Neuronal stem cell (in vitro differentiated cells): ENCODE data around the gene MCUR1.
"Not testable (repeated sequence)": the region's sequence is repeated elsewhere in the genome, so short reads cannot be mapped to it uniquely, and the experiment has no call there.

Experiments used
- DNase-seq: peaks from one replicate; pipeline ENCODE4 v3.0.0-alpha.2; 2013; ENCODE audit warnings: low spot score
- H2AFZ ChIP-seq: one replicate; pipeline ENCODE4 v1.6.1; 2013; ENCODE audit warnings: mild to moderate bottlenecking, low read length, inconsistent platforms
- H2AK5ac ChIP-seq: 2 replicates; pipeline ENCODE4 v1.6.1; 2013; ENCODE audit warnings: low read depth, mild to moderate bottlenecking, inconsistent platforms, low read length, moderate library complexity, mixed read lengths
- H2BK120ac ChIP-seq: 2 replicates; pipeline ENCODE4 v1.6.1; 2013; ENCODE audit warnings: low read depth, mild to moderate bottlenecking, inconsistent platforms, low read length, moderate library complexity, mixed read lengths
- H2BK12ac ChIP-seq: one replicate; pipeline ENCODE4 v1.6.1; 2013; ENCODE audit warnings: low read length, inconsistent platforms
- H2BK15ac ChIP-seq: 2 replicates; pipeline ENCODE4 v1.6.1; 2013; ENCODE audit warnings: mild to moderate bottlenecking, low read length, inconsistent platforms, mixed read lengths
- H2BK5ac ChIP-seq: one replicate; pipeline ENCODE4 v1.6.1; 2013; ENCODE audit warnings: inconsistent platforms, mild to moderate bottlenecking, low read length, moderate library complexity
- H3K14ac ChIP-seq: one replicate; pipeline ENCODE4 v1.6.1; 2013; ENCODE audit warnings: low read length, inconsistent platforms
- H3K18ac ChIP-seq: 2 replicates; pipeline ENCODE4 v1.6.1; 2013; ENCODE audit warnings: low read length, inconsistent platforms
- H3K23ac ChIP-seq: 2 replicates; pipeline ENCODE4 v1.6.1; 2013; ENCODE audit warnings: low read depth, mild to moderate bottlenecking, mixed read lengths, low read length, inconsistent platforms; ENCODE audit not compliant: poor library complexity
- H3K27ac ChIP-seq: replicated peaks from 3 replicates; pipeline ENCODE4 v1.5.1; 2013; ENCODE audit warnings: low read length, inconsistent platforms
- H3K27me3 ChIP-seq, 3 experiments: 2 replicates each; pipeline ENCODE4 v1.6.1; 2013; ENCODE audit warnings: low read length in 3 of 3, mild to moderate bottlenecking in 2 of 3, inconsistent platforms in 1 of 3, low read depth in 1 of 3, mixed read lengths in 1 of 3, moderate library complexity in 1 of 3; ENCODE audit not compliant: control insufficient read depth in 3 of 3, insufficient read depth in 3 of 3
- H3K36me3 ChIP-seq, 2 donors: replicated peaks in 1 of 2; 2 replicates each; pipeline ENCODE4 v1.6.1; 2013; ENCODE audit warnings: low read length in 2 of 2; ENCODE audit not compliant: control insufficient read depth in 2 of 2, insufficient read depth in 2 of 2
- H3K4ac ChIP-seq: 2 replicates; pipeline ENCODE4 v1.6.1; 2013; ENCODE audit warnings: inconsistent platforms, mild to moderate bottlenecking, low read length, moderate library complexity
- H3K4me1 ChIP-seq, 2 donors: 1 replicate in 1 of 2; 2 replicates in 1 of 2; pipeline ENCODE4 v1.6.1; 2013; ENCODE audit warnings: low read length in 2 of 2, low read depth in 1 of 2; ENCODE audit not compliant: control insufficient read depth in 2 of 2, insufficient read depth in 1 of 2
- H3K4me2 ChIP-seq: one replicate; pipeline ENCODE4 v1.6.1; 2013; ENCODE audit warnings: mild to moderate bottlenecking, low read length, inconsistent platforms; ENCODE audit not compliant: insufficient read depth, poor library complexity, severe bottlenecking
- H3K4me3 ChIP-seq, 2 donors: 2 replicates each; pipeline ENCODE4 v1.5.1; 2013; ENCODE audit warnings: low read length in 2 of 2, mild to moderate bottlenecking in 2 of 2, inconsistent platforms in 1 of 2, moderate library complexity in 1 of 2
- H3K79me1 ChIP-seq: one replicate; pipeline ENCODE4 v1.6.1; 2013; ENCODE audit warnings: low read depth, mild to moderate bottlenecking, inconsistent platforms, low read length, moderate library complexity
- H3K9ac ChIP-seq: one replicate; pipeline ENCODE4 v1.6.1; 2013; ENCODE audit warnings: mild to moderate bottlenecking, low read depth, low read length, inconsistent platforms; ENCODE audit not compliant: poor library complexity
- H3K9me3 ChIP-seq, 2 donors: replicated peaks in 1 of 2; 2 replicates each; pipeline versions ENCODE3 to v1.6.1; 2013; ENCODE audit warnings: low read length in 2 of 2, mild to moderate bottlenecking in 2 of 2, inconsistent platforms in 1 of 2, low read depth in 1 of 2, mixed read lengths in 1 of 2, moderate library complexity in 1 of 2; ENCODE audit not compliant: control insufficient read depth in 2 of 2, insufficient read depth in 1 of 2
- H4K8ac ChIP-seq: one replicate; pipeline ENCODE4 v1.6.1; 2013; ENCODE audit warnings: low read depth, mild to moderate bottlenecking, inconsistent platforms, low read length, moderate library complexity
- H4K91ac ChIP-seq: one replicate; pipeline ENCODE4 v1.6.1; 2013; ENCODE audit warnings: low read length, low read depth, mild to moderate bottlenecking, inconsistent platforms; ENCODE audit not compliant: poor library complexity
- WGBS, 2 donors: extraction: QIAGEN DNeasy Blood & Tissue Kit; methylation state at CpG; one replicate each; pipeline ENCODE4 v1.1.7; 2013; ENCODE audit warnings: missing lambda C conversion rate in 2 of 2, mixed read lengths in 1 of 2; ENCODE audit not compliant: insufficient read length in 2 of 2, insufficient replicate concordance in 1 of 2; ENCODE audit errors: extremely low coverage in 2 of 2; 5-methylcytosine and 5-hydroxymethylcytosine counted together

Gene MCUR1

GRCh38 chr6:13851330-13851729 is 37.0 kb upstream of the MCUR1 start:
- no CpG with 5 or more reads among the region's 3 CpGs for WGBS, 2 donors
- Histone ChIP-seq H2AK5ac (no peak overlapping the region), H3K27ac (no peak overlapping the region)

GRCh38 chr6:13850690-13851089 is 36.3 kb upstream of the MCUR1 start:
- H3K9ac ChIP-seq, H3K27ac ChIP-seq, H2AK5ac ChIP-seq, H3K23ac ChIP-seq, H4K8ac ChIP-seq, H3K14ac ChIP-seq, H3K18ac ChIP-seq, H2BK5ac ChIP-seq, H3K4ac ChIP-seq, H3K27me3 ChIP-seq, H2BK12ac ChIP-seq, H2BK120ac ChIP-seq, H4K91ac ChIP-seq, H3K4me2 ChIP-seq, H3K9me3 ChIP-seq, H3K79me1 ChIP-seq, H2AFZ ChIP-seq, H2BK15ac ChIP-seq, DNase-seq, H3K36me3 ChIP-seq, H3K4me3 ChIP-seq: not testable (repeated sequence)
- H3K4me1 ChIP-seq: peaks cover 12 to 14% of the 10 kb centered on the region in 2 donors
- WGBS, 2 donors: no CpG with 5 or more reads among the region's 5 CpGs

More at GRCh38 chr6:13851330-13851729, 37.0 kb upstream of the MCUR1 start:
- no peak overlapping the region for H3K14ac ChIP-seq
- no peak overlapping the region for H3K18ac ChIP-seq
- H2BK5ac ChIP-seq: no peak overlapping the region
- no peaks in the 10 kb centered on the region for H3K9me3 ChIP-seq
- no peaks in the 10 kb centered on the region for H3K36me3 ChIP-seq
- H4K91ac ChIP-seq: no peak overlapping the region
- no peak overlapping the region for H4K8ac ChIP-seq
- H3K79me1 ChIP-seq: no peaks in the 10 kb centered on the region
- no peak overlapping the region for H3K4me2 ChIP-seq
- H2AFZ ChIP-seq: no peak overlapping the region
- no peak for DNase-seq
- no peak overlapping the region for H2BK120ac ChIP-seq
- peaks cover 12 to 14% of the 10 kb centered on the region in 2 donors for H3K4me1 ChIP-seq
- H3K23ac ChIP-seq: no peak overlapping the region
- no peak overlapping the region for H3K4ac ChIP-seq
- H2BK15ac ChIP-seq: no peak overlapping the region
- H3K9ac ChIP-seq: no peak overlapping the region
- no peak overlapping the region for H3K4me3 ChIP-seq
- no peak overlapping the region for H2BK12ac ChIP-seq
- H3K27me3 ChIP-seq: no peaks in the 10 kb centered on the region

- H3K4me2 ChIP-seq: no peak overlapping the region
- peak overlapping the region; percentile 15 for H3K18ac ChIP-seq
- peak overlapping the region; percentile 57 for H2AFZ ChIP-seq
- H3K27me3 ChIP-seq: no peaks in the 10 kb centered on the region
- no peak overlapping the region for H3K9ac ChIP-seq
- peaks cover 12 to 14% of the 10 kb centered on the region in 2 donors for H3K4me1 ChIP-seq
- no peak overlapping the region for H3K4me3 ChIP-seq
- H3K9me3 ChIP-seq: no peaks in the 10 kb centered on the region
- no peak overlapping the region for H2AK5ac ChIP-seq
- no peaks in the 10 kb centered on the region for H3K36me3 ChIP-seq
- no peak overlapping the region for H2BK120ac ChIP-seq
- H2BK15ac ChIP-seq: no peak overlapping the region
- H2BK12ac ChIP-seq: no peak overlapping the region
- H3K79me1 ChIP-seq: no peaks in the 10 kb centered on the region
- no peak for DNase-seq
- H4K91ac ChIP-seq: no peak overlapping the region
- no peak overlapping the region for H2BK5ac ChIP-seq
- no CpG with 5 or more reads among the region's 5 CpGs for WGBS, 2 donors
- H3K23ac ChIP-seq: no peak overlapping the region
- H3K14ac ChIP-seq: no peak overlapping the region
- H3K27ac ChIP-seq: no peak overlapping the region
- no peak overlapping the region for H3K4ac ChIP-seq
- no peak overlapping the region for H4K8ac ChIP-seq
Observed at GRCh38 chr6:13848522-13849150, 34.3 kb upstream of the MCUR1 start.

- Histone ChIP-seq H3K36me3 (no peaks in the 10 kb centered on the region), H2AK5ac (no peak overlapping the region), H3K79me1 (no peaks in the 10 kb centered on the region), H4K91ac (no peak overlapping the region), H3K27ac (peak overlapping the region; percentile 57), H2BK120ac (no peak overlapping the region), H3K18ac (no peak overlapping the region), H3K27me3 (no peaks in the 10 kb centered on the region), H3K9ac (no peak overlapping the region), H2AFZ (peak overlapping the region; percentile 85), H3K4ac (no peak overlapping the region), H2BK15ac (no peak overlapping the region), H3K9me3 (no peaks in the 10 kb centered on the region), H2BK12ac (no peak overlapping the region), H2BK5ac (no peak overlapping the region), H3K4me3 (no peak overlapping the region), H4K8ac (no peak overlapping the region), H3K4me1 (peaks cover 12 to 14% of the 10 kb centered on the region in 2 donors), H3K14ac (no peak overlapping the region), H3K4me2 (no peak overlapping the region), H3K23ac (no peak overlapping the region)
- WGBS, 2 donors: no CpG with 5 or more reads among the region's 11 CpGs
- no peak for DNase-seq
Observed at GRCh38 chr6:13847326-13848050, 33.1 kb upstream of the MCUR1 start.
